ENCODE data around the gene PCSK2.

PCSK2 gene

GRCh38 chr20:17452441-17452840, 225.6 kb downstream of the PCSK2 start:
- DNase-seq = no peak

- DNase-seq = no peak
These were observed 226.8 kb downstream of the PCSK2 start for GRCh38 chr20:17453592-17453991.

- no peak for DNase-seq
These were observed 229.4 kb downstream of the PCSK2 start for GRCh38 chr20:17456279-17456678.

- DNase-seq = no peak
These were observed 230.2 kb downstream of the PCSK2 start for GRCh38 chr20:17457079-17457478.

GRCh38 chr20:17457588-17458190, 230.8 kb downstream of the PCSK2 start:
- no peak for DNase-seq

- DNase-seq = no peak
These were observed 233.3 kb downstream of the PCSK2 start for GRCh38 chr20:17460119-17460518.

GRCh38 chr20:17461941-17462340, 235.1 kb downstream of the PCSK2 start:
- no peak for DNase-seq

- no peak for DNase-seq
These were observed 236.9 kb downstream of the PCSK2 start for GRCh38 chr20:17463711-17464110.

GRCh38 chr20:17465236-17465635, 238.4 kb downstream of the PCSK2 start:
- DNase-seq = no peak

GRCh38 chr20:17466641-17467040, 239.8 kb downstream of the PCSK2 start:
- DNase-seq = no peak

- no peak for DNase-seq
These were observed 240.3 kb downstream of the PCSK2 start for GRCh38 chr20:17467120-17467655.

GRCh38 chr20:17468073-17468840, 241.4 kb downstream of the PCSK2 start:
- no peak for DNase-seq

GRCh38 chr20:17469246-17470030, 242.6 kb downstream of the PCSK2 start:
- DNase-seq = no peak

GRCh38 chr20:17470521-17470920, 243.7 kb downstream of the PCSK2 start:
- DNase-seq = no peak

GRCh38 chr20:17470973-17471372, 244.1 kb downstream of the PCSK2 start:
- no peak for DNase-seq

GRCh38 chr20:17471606-17472187, 244.9 kb downstream of the PCSK2 start:
- DNase-seq = no peak

GRCh38 chr20:17473659-17474058, 246.8 kb downstream of the PCSK2 start:
- no peak for DNase-seq

- no peak for DNase-seq
These were observed 252.3 kb downstream of the PCSK2 start for GRCh38 chr20:17479063-17479657.

GRCh38 chr20:17480696-17481095, 253.9 kb downstream of the PCSK2 start:
- DNase-seq = no peak

- no peak for DNase-seq
These were observed 254.8 kb downstream of the PCSK2 start for GRCh38 chr20:17481661-17482060.

GRCh38 chr20:17482536-17482935, 255.7 kb downstream of the PCSK2 start:
- DNase-seq = no peak

- no peak for DNase-seq
These were observed 258.2 kb downstream of the PCSK2 start for GRCh38 chr20:17485017-17485416.
